Muscle layer of colon (tissue), 2 donors: ENCODE measurements around the gene ADAM10.
"Not testable (repeated sequence)": the region's sequence is repeated elsewhere in the genome, so short reads cannot be mapped to it uniquely, and the experiment has no call there.

Experiments used
- H3K27ac ChIP-seq: one replicate; pipeline ENCODE4 v1.7.0; 2013; ENCODE audit warnings: low read depth, mild to moderate bottlenecking, low read length, moderate library complexity
- H3K27me3 ChIP-seq, 2 donors: one replicate each; pipeline ENCODE4 v1.7.0; 2013; ENCODE audit warnings: low read length in 2 of 2, mild to moderate bottlenecking in 2 of 2; ENCODE audit not compliant: insufficient read depth in 2 of 2, control insufficient read depth in 1 of 2
- H3K36me3 ChIP-seq: one replicate; pipeline ENCODE4 v1.7.0; 2013; ENCODE audit warnings: mild to moderate bottlenecking, low read length; ENCODE audit not compliant: insufficient read depth
- H3K4me1 ChIP-seq: one replicate; pipeline ENCODE4 v1.7.0; 2013; ENCODE audit warnings: mild to moderate bottlenecking, low read length; ENCODE audit not compliant: insufficient read depth
- H3K4me3 ChIP-seq, 2 donors: one replicate each; pipeline ENCODE4 v1.7.0; 2013; ENCODE audit warnings: low read length in 2 of 2, low read depth in 1 of 2, mild to moderate bottlenecking in 1 of 2, moderate library complexity in 1 of 2
- H3K9ac ChIP-seq: one replicate; pipeline ENCODE4 v1.7.0; 2013; ENCODE audit warnings: low read length
- H3K9me3 ChIP-seq: one replicate; pipeline ENCODE4 v1.7.0; 2013; ENCODE audit warnings: mild to moderate bottlenecking, low read length
- donor health status: abdominal sarcoma.
- donor health status: Adenocarcinoma of cecum.

Gene ADAM10

DNA sequence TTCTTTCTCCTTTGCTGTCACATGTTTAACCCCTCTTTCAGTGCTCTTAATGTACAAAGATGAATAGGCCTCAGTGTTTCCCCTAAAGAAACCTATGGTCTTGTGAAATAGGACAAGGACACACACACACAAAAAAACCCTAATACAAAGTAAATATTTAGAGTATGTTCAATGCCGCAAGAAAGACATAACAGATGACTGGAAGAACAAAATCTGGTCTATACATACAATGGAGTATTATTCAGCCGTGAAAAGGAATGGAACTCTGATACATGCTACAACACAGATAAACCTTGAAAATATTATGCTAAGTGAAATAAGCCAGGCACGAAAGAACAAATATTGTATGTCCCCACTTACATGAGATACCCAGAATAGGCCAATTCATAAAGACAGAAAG, 123.1 kb downstream of the ADAM10 start:
- peaks cover 22% of the 10 kb centered on the region for H3K4me1 ChIP-seq
- H3K36me3 ChIP-seq = peaks cover 8% of the 10 kb centered on the region
- no peak overlapping the region for H3K27ac ChIP-seq
- H3K27me3 ChIP-seq = no peaks in the 10 kb centered on the region
- H3K9ac ChIP-seq = no peak overlapping the region
- no peak overlapping the region for H3K4me3 ChIP-seq
- H3K9me3 ChIP-seq = no peaks in the 10 kb centered on the region

- no peaks in the 10 kb centered on the region for H3K9me3 ChIP-seq
- H3K9ac ChIP-seq = no peak overlapping the region
- no peaks in the 10 kb centered on the region for H3K27me3 ChIP-seq
- no peak overlapping the region for H3K27ac ChIP-seq
- H3K4me1 ChIP-seq = peaks cover 9% of the 10 kb centered on the region
- H3K4me3 ChIP-seq = no peak overlapping the region
- peaks cover 8% of the 10 kb centered on the region for H3K36me3 ChIP-seq
Observed at GRCh38 chr15:58622877-58623276, 126.6 kb downstream of the ADAM10 start.

- H3K4me3 ChIP-seq, H3K9ac ChIP-seq, H3K27ac ChIP-seq, H3K36me3 ChIP-seq, H3K4me1 ChIP-seq, H3K27me3 ChIP-seq, H3K9me3 ChIP-seq: not testable (repeated sequence)
Observed at GRCh38 chr15:58620268-58620667, 129.2 kb downstream of the ADAM10 start.

- H3K36me3 ChIP-seq = no peaks in the 10 kb centered on the region
- no peak overlapping the region for H3K4me3 ChIP-seq
- H3K9me3 ChIP-seq = peaks cover 5% of the 10 kb centered on the region
- no peak overlapping the region for H3K9ac ChIP-seq
- H3K4me1 ChIP-seq = no peaks in the 10 kb centered on the region
- H3K27me3 ChIP-seq = no peaks in the 10 kb centered on the region
- H3K27ac ChIP-seq = no peak overlapping the region
Observed at GRCh38 chr15:58616171-58616570, 133.3 kb downstream of the ADAM10 start.

GRCh38 chr15:58611731-58612676, 137.5 kb downstream of the ADAM10 start:
- Histone ChIP-seq H3K9me3 (peaks cover 5% of the 10 kb centered on the region), H3K4me1 (no peaks in the 10 kb centered on the region), H3K9ac (no peak overlapping the region), H3K4me3 (no peak overlapping the region), H3K27ac (no peak overlapping the region), H3K36me3 (no peaks in the 10 kb centered on the region), H3K27me3 (no peaks in the 10 kb centered on the region)

DNA sequence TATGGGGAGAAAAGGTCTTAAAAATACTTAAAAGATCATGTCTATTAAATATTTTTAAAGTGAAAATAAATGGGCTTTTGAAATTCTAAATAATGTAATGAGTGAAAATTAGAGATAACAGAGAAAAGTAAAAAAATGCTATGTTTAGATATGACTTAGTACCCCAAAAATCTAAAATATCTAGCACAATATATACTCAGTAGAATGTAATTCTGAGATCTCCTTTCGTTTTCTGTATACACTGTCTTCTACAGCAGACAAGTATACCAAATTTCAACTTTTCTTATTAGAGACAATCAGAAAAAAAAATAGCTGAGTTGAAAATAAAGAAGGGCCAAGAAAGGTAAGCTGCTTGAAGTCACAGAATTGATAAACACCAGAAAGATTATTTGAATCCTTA, 140.8 kb downstream of the ADAM10 start:
- H3K9ac ChIP-seq = no peak overlapping the region
- H3K9me3 ChIP-seq = peaks cover 3% of the 10 kb centered on the region
- H3K27me3 ChIP-seq = no peaks in the 10 kb centered on the region
- no peak overlapping the region for H3K4me3 ChIP-seq
- no peaks in the 10 kb centered on the region for H3K4me1 ChIP-seq
- H3K27ac ChIP-seq = no peak overlapping the region
- H3K36me3 ChIP-seq = no peaks in the 10 kb centered on the region

GRCh38 chr15:58608129-58608590, 141.3 kb downstream of the ADAM10 start:
- H3K9me3 ChIP-seq = no peaks in the 10 kb centered on the region
- no peaks in the 10 kb centered on the region for H3K36me3 ChIP-seq
- H3K27ac ChIP-seq = no peak overlapping the region
- H3K9ac ChIP-seq = no peak overlapping the region
- no peak overlapping the region for H3K4me3 ChIP-seq
- no peaks in the 10 kb centered on the region for H3K4me1 ChIP-seq
- H3K27me3 ChIP-seq = no peaks in the 10 kb centered on the region

DNA sequence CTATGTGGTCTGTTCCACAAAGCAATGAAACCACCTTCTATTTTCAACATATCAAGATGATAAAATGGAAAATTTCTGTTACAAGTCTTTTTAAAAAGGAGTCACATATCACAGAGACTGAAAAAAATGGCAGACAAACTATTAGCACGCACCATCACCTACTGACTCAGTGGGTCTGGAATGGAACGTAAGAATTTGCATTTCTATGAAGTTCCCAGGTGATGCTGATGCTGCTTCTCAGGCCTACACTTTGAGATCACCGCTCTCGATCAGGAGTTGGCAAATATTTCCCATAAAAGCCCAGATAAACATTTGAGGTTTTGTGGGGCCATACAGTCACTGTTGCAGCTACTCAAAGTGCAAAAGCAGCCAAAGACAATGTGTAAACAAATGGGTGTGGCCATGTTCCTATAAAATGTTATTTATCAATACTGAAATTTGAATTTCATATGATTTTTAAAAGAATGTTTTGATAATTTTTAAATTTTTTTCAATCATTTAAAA, 142.9 kb downstream of the ADAM10 start:
- no peaks in the 10 kb centered on the region for H3K4me1 ChIP-seq
- no peak overlapping the region for H3K27ac ChIP-seq
- no peaks in the 10 kb centered on the region for H3K9me3 ChIP-seq
- no peak overlapping the region for H3K9ac ChIP-seq
- no peak overlapping the region for H3K4me3 ChIP-seq
- H3K27me3 ChIP-seq = no peaks in the 10 kb centered on the region
- H3K36me3 ChIP-seq = no peaks in the 10 kb centered on the region

GRCh38 chr15:58605931-58606530, 143.5 kb downstream of the ADAM10 start:
- no peak overlapping the region for H3K4me3 ChIP-seq
- no peaks in the 10 kb centered on the region for H3K27me3 ChIP-seq
- no peak overlapping the region for H3K9ac ChIP-seq
- no peaks in the 10 kb centered on the region for H3K36me3 ChIP-seq
- no peaks in the 10 kb centered on the region for H3K4me1 ChIP-seq
- no peak overlapping the region for H3K27ac ChIP-seq
- H3K9me3 ChIP-seq = no peaks in the 10 kb centered on the region

- Histone ChIP-seq H3K4me1 (no peaks in the 10 kb centered on the region), H3K27ac (no peak overlapping the region), H3K4me3 (no peak overlapping the region), H3K27me3 (no peaks in the 10 kb centered on the region), H3K9ac (no peak overlapping the region), H3K9me3 (no peaks in the 10 kb centered on the region), H3K36me3 (no peaks in the 10 kb centered on the region)
Observed at GRCh38 chr15:58604455-58604923, 145.0 kb downstream of the ADAM10 start.

DNA sequence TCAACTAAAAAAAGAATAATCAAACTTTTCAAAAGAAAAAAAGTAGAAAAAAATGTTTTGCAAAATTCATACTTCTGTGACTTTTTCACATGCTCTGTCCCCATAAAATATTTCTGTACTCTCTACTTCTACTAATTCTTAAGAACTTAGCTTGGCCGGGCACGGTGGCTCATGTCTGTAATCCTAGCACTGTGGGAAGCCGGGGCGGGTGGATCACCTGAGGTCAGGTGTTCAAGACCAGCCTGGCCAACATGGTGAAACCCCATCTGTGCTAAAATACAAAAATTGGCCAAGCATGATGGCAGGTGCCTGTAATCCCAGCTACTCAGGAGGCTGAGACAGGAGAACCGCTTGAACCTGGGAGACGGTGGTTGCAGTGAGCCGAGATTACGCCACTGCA, 145.6 kb downstream of the ADAM10 start:
- not testable (repeated sequence) for H3K4me1 ChIP-seq, H3K4me3 ChIP-seq, H3K27ac ChIP-seq, H3K27me3 ChIP-seq, H3K9ac ChIP-seq, H3K9me3 ChIP-seq, H3K36me3 ChIP-seq
